GM10266 (cell line): ENCODE data around the gene MYL6.
"Not testable (repeated sequence)": the region's sequence is repeated elsewhere in the genome, so short reads cannot be mapped to it uniquely, and the experiment has no call there.

Experiments
- DNase-seq: peaks from one replicate; pipeline ENCODE4 v3.0.0; 2012; ENCODE audit errors: extremely low spot score
- CTCF ChIP-seq: IDR thresholded peaks from 2 replicates; pipeline ENCODE4 v1.5.1; 2012; ENCODE audit warnings: mild to moderate bottlenecking, low read depth; ENCODE audit not compliant: control insufficient read depth, insufficient read depth; ENCODE audit errors: missing control alignments

Gene MYL6

GRCh38 chr12:56189099-56189917, 31.1 kb downstream of the MYL6 start, which contains the start of gene SMARCC2:
Gene SMARCC2, minus strand, starts transcription at chr12:56189483. Its CDS starts 22 bp downstream, at chr12:56189461.
- DNase-seq, result peak; percentile 95
- TF ChIP-seq CTCF, result peak; percentile 93

GRCh38 chr12:56189918-56190694, 31.9 kb downstream of the MYL6 start:
- TF ChIP-seq CTCF, result no peak
- peak; percentile 81 for DNase-seq

- TF ChIP-seq CTCF, result no peak
- DNase-seq, result no peak
Observed at GRCh38 chr12:56190695-56191155, 32.6 kb downstream of the MYL6 start.

- no peak for TF ChIP-seq CTCF
- no peak for DNase-seq
Observed at GRCh38 chr12:56192582-56192981, 34.4 kb downstream of the MYL6 start.

- TF ChIP-seq CTCF, result peak; percentile 82
- peak; percentile 77 for DNase-seq
Observed at GRCh38 chr12:56193025-56193578, 34.9 kb downstream of the MYL6 start.

GRCh38 chr12:56196818-56197550, 38.8 kb downstream of the MYL6 start:
- DNase-seq, result not testable (repeated sequence)
